Renal cortical epithelial cell (primary cell): ENCODE measurements around the gene SLC17A7. TPM values are rescaled to one million over a fixed set of nuclear protein-coding genes. Genes with fewer than 3 reads are reported as not detected.

Experiments
- total RNA-seq: library from RNA; depleted of rRNA; stranded (reverse); fragments of >200 nt; gene quantifications from 2 replicates; pipeline ENCODE4 v1.2.3, GENCODE V29; 2014

Gene SLC17A7
- total RNA-seq, 1 donor from 2014 or later, result 0.15 TPM

Other genes starting within 250 kb of the SLC17A7 start
- gene SLC6A16, start 116.3 kb downstream of the SLC17A7 start, total RNA-seq, result 0.25 TPM in 1 of 2 replicates, not detected in the other
- gene CD37, start 106.1 kb downstream of the SLC17A7 start, total RNA-seq, result not detected in 2 replicates
- gene TEAD2, start 79.1 kb downstream of the SLC17A7 start, total RNA-seq, result 28.0 and 34.2 TPM in 2 replicates
- gene DKKL1, start 77.7 kb downstream of the SLC17A7 start, total RNA-seq, result 0.17 and 0.35 TPM in 2 replicates
- gene KASH5, start 53.3 kb downstream of the SLC17A7 start, total RNA-seq, result not detected in 2 replicates
- gene PTH2, start 18.1 kb downstream of the SLC17A7 start, total RNA-seq, result not detected in 2 replicates
- gene GFY, start 16.1 kb downstream of the SLC17A7 start, total RNA-seq, result not detected in 2 replicates
- 120 and 197 TPM in 2 replicates for gene PIH1D1, start 10.3 kb upstream of the SLC17A7 start, total RNA-seq
- 30.5 and 64.1 TPM in 2 replicates for gene ALDH16A1, start 11.7 kb upstream of the SLC17A7 start, total RNA-seq
- 1.3 and 1.7 TPM in 2 replicates for gene FLT3LG, start 32.7 kb upstream of the SLC17A7 start, total RNA-seq
- gene RPL13A, start 46.1 kb upstream of the SLC17A7 start, total RNA-seq, result 962 and 2,738 TPM in 2 replicates
- gene RPS11, start 54.9 kb upstream of the SLC17A7 start, total RNA-seq, result 2,210 and 4,384 TPM in 2 replicates
- gene FCGRT, start 71.1 kb upstream of the SLC17A7 start, total RNA-seq, result 23.4 and 47.7 TPM in 2 replicates
- gene RCN3, start 86.5 kb upstream of the SLC17A7 start, total RNA-seq, result 0.75 and 1.6 TPM in 2 replicates
- 37.9 and 117 TPM in 2 replicates for gene NOSIP, start 139.0 kb upstream of the SLC17A7 start, total RNA-seq
- gene PRRG2, start 139.8 kb upstream of the SLC17A7 start, total RNA-seq, result 4.2 and 7.2 TPM in 2 replicates
- 0.87 and 8.7 TPM in 2 replicates for gene PRR12, start 149.7 kb upstream of the SLC17A7 start, total RNA-seq
- gene RRAS, start 198.6 kb upstream of the SLC17A7 start, total RNA-seq, result 32.5 and 40.5 TPM in 2 replicates
- 12.5 and 50.9 TPM in 2 replicates for gene SCAF1, start 200.7 kb upstream of the SLC17A7 start, total RNA-seq
- 68.4 and 89.3 TPM in 2 replicates for gene IRF3, start 224.3 kb upstream of the SLC17A7 start, total RNA-seq
- 1.9 and 5.9 TPM in 2 replicates for gene BCL2L12, start 224.4 kb upstream of the SLC17A7 start, total RNA-seq
- 205 and 483 TPM in 2 replicates for gene PRMT1, start 235.7 kb upstream of the SLC17A7 start, total RNA-seq
- 0.35 TPM in 2 replicates for gene ADM5, start 248.1 kb upstream of the SLC17A7 start, total RNA-seq
- 1.9 and 2.5 TPM in 2 replicates for gene CPT1C, start 249.6 kb upstream of the SLC17A7 start, total RNA-seq